ENCODE measurements around the gene BPIFB1. TPM values are rescaled to one million over a fixed set of nuclear protein-coding genes. Genes with fewer than 3 reads are reported as not detected.

BPIFB1 gene
- total RNA-seq, 3 donors from 2014 or later, result not detected

GRCh38 chr20:33353013-33353402, 70.0 kb downstream of the BPIFB1 start:
- Histone ChIP-seq H3K9me3 (no peaks in the 10 kb centered on the region), H3K4me3 (no peak overlapping the region), H3K4me1 (ENCODE audit: low read depth) (no peaks in the 10 kb centered on the region), H3K36me3 (ENCODE audit: low read depth) (no peaks in the 10 kb centered on the region)
- no peak for DNase-seq
- intact Hi-C loops (cut with DNase I, micrococcal nuclease), result no loop called here
- ATAC-seq, result no peak
- no peak for TF ChIP-seq CTCF (IDR thresholded peaks at IDR 0.05)

Other genes starting within 250 kb of the BPIFB1 start
- gene BPIFB3, start 229.3 kb upstream of the BPIFB1 start, total RNA-seq, result not detected
- not detected for gene BPIFB4, start 203.6 kb upstream of the BPIFB1 start, total RNA-seq
- gene BPIFA2, start 115.1 kb upstream of the BPIFB1 start, total RNA-seq, result not detected
- not detected for gene BPIFA3, start 65.9 kb upstream of the BPIFB1 start, total RNA-seq
- gene BPIFA1, start 47.2 kb upstream of the BPIFB1 start, total RNA-seq, result not detected
- gene CDK5RAP1, start 118.3 kb downstream of the BPIFB1 start, total RNA-seq, result 10 to 100 TPM; 20.4 to 24.5 (median 23.7) TPM
- gene SNTA1, start 160.5 kb downstream of the BPIFB1 start, total RNA-seq, result 10 to 100 TPM in 1 of 3 donors, 1 to 10 TPM in 2; 2.3 to 17.2 (median 5.0) TPM
- 10 to 100 TPM; 28.5 to 37.4 (median 30.3) TPM for gene CBFA2T2, start 206.9 kb downstream of the BPIFB1 start, total RNA-seq

All from mucosa of descending colon (tissue), 3 donors.